ENCODE data around the gene DUT.

GRCh38 chr15:48352474-48353072, 21.3 kb downstream of the DUT start:
- no peak for TF ChIP-seq POLR2AphosphoS5 (IDR thresholded peaks at IDR 0.05; ENCODE audit: low read depth, low read length)
- no peak for TF ChIP-seq SIN3A (IDR thresholded peaks at IDR 0.05; ENCODE audit: borderline replicate concordance, insufficient read depth, low read length)
- no peak for TF ChIP-seq REST (IDR thresholded peaks at IDR 0.05; ENCODE audit: insufficient read depth in 1 of 2, low read depth in 2 of 2, low read length in 2 of 2)
- TF ChIP-seq TAF1 (IDR thresholded peaks at IDR 0.05; ENCODE audit: borderline replicate concordance, insufficient read depth, low read length): peak; percentile 21; the same call in 1 of the 2 replicates
